ENCODE measurements around the gene LIPC. TPM values are rescaled to one million over a fixed set of nuclear protein-coding genes. Genes with fewer than 3 reads are reported as not detected.

LIPC gene
- total RNA-seq, 4 donors from 2014 or later = 0.81 to 4.6 (median 1.8) TPM

- intact Hi-C loops (cut with DNase I) = no loop called here
- no peak for DNase-seq
Measured at GRCh38 chr15:58407236-58407775, 24.5 kb upstream of the LIPC start.

GRCh38 chr15:58407778-58408177 is 24.0 kb upstream of the LIPC start:
- DNase-seq = no peak
- H3K36me3 ChIP-seq = no peaks in the 10 kb centered on the region
- 84 to 89% methylated on average over 4 of the region's 4 CpGs for WGBS, 2 donors

More at GRCh38 chr15:58407236-58407775, 24.5 kb upstream of the LIPC start:
- TF ChIP-seq CTCF (IDR thresholded peaks at IDR 0.05) (no peak), POLR2A (IDR thresholded peaks at IDR 0.05) (no peak)
- Histone ChIP-seq H3K27me3 (no peaks in the 10 kb centered on the region), H3K4me1 (peaks cover 5 to 16% of the 10 kb centered on the region in 2 donors), H3K4me3 (replicated peaks in 1 of 3) (no peak overlapping the region), H3K9me3 (no peaks in the 10 kb centered on the region), H3K36me3 (no peaks in the 10 kb centered on the region), H3K27ac (no peak overlapping the region)
- WGBS, 2 donors = 82 to 100% methylated on average over 1 of the region's 1 CpG

GRCh38 chr15:58409861-58410260 is 21.9 kb upstream of the LIPC start:
- H3K9me3 ChIP-seq = no peaks in the 10 kb centered on the region
- peak overlapping the region in 1 of 3 donors; percentile 17 for H3K4me3 ChIP-seq (replicated peaks in 1 of 3)
- peaks cover 5 to 16% of the 10 kb centered on the region in 2 donors for H3K4me1 ChIP-seq
- DNase-seq = no peak
- intact Hi-C loops (cut with DNase I) = no loop called here
- peak overlapping the region in 2 of 3 donors; percentile 43 to 48 for H3K27ac ChIP-seq
- no peaks in the 10 kb centered on the region for H3K27me3 ChIP-seq
- H3K36me3 ChIP-seq = no peaks in the 10 kb centered on the region
- no peak for TF ChIP-seq CTCF (IDR thresholded peaks at IDR 0.05)
- no peak for TF ChIP-seq POLR2A (IDR thresholded peaks at IDR 0.05)

More at GRCh38 chr15:58407778-58408177, 24.0 kb upstream of the LIPC start:
- no peak overlapping the region for H3K4me3 ChIP-seq (replicated peaks in 1 of 3)
- no peaks in the 10 kb centered on the region for H3K9me3 ChIP-seq
- TF ChIP-seq CTCF (IDR thresholded peaks at IDR 0.05) (no peak), POLR2A (IDR thresholded peaks at IDR 0.05) (no peak)
- intact Hi-C loops (cut with DNase I) = no loop called here
- no peak overlapping the region for H3K27ac ChIP-seq
- no peaks in the 10 kb centered on the region for H3K27me3 ChIP-seq
- H3K4me1 ChIP-seq = peaks cover 5 to 16% of the 10 kb centered on the region in 2 donors

- WGBS, 2 donors = 43 to 56% methylated on average over 4 of the region's 4 CpGs
- H3K36me3 ChIP-seq = no peaks in the 10 kb centered on the region
- TF ChIP-seq CTCF (IDR thresholded peaks at IDR 0.05) = no peak
- TF ChIP-seq POLR2A (IDR thresholded peaks at IDR 0.05) = no peak
- H3K27me3 ChIP-seq = no peaks in the 10 kb centered on the region
- peak overlapping the region in 1 of 3 donors; percentile 17 for H3K4me3 ChIP-seq (replicated peaks in 1 of 3)
- peaks cover 5 to 16% of the 10 kb centered on the region in 2 donors for H3K4me1 ChIP-seq
- intact Hi-C loops (cut with DNase I) = no loop called here
- DNase-seq = peak; percentile 44 to 46
- no peaks in the 10 kb centered on the region for H3K9me3 ChIP-seq
- H3K27ac ChIP-seq = peak overlapping the region; percentile 30 to 48 (median 43)
Measured at GRCh38 chr15:58410353-58410752, 21.4 kb upstream of the LIPC start.

GRCh38 chr15:58413253-58413652 is 18.5 kb upstream of the LIPC start:
- Histone ChIP-seq H3K27me3 (no peaks in the 10 kb centered on the region), H3K4me3 (replicated peaks in 1 of 3) (no peak overlapping the region), H3K9me3 (no peaks in the 10 kb centered on the region), H3K4me1 (peaks cover 0 to 7% of the 10 kb centered on the region in 2 donors), H3K27ac (no peak overlapping the region), H3K36me3 (no peaks in the 10 kb centered on the region)
- WGBS, 2 donors = 97 to 98% methylated on average over 3 of the region's 3 CpGs
- TF ChIP-seq CTCF (IDR thresholded peaks at IDR 0.05) (no peak), POLR2A (IDR thresholded peaks at IDR 0.05) (no peak)
- intact Hi-C loops (cut with DNase I) = no loop called here
- no peak for DNase-seq

Measured in thyroid gland (tissue), 4 donors.